Stimulated activated CD4-positive, alpha-beta T cell treated with anti-CD3 and anti-CD28 coated beads, Interleukin-4, amount 100 ng/mL, for 4 hours (primary cell): ENCODE data around the gene SLC2A11.
"Not testable (repeated sequence)": the region's sequence is repeated elsewhere in the genome, so short reads cannot be mapped to it uniquely, and the experiment has no call there.

Experiments used
- DNase-seq, 2 experiments: peaks; one replicate each; pipeline ENCODE4 v3.0.0-alpha.2; 2020

SLC2A11 gene

GRCh38 chr22:23847991-23848864 is 9.4 kb upstream of the SLC2A11 start:
- DNase-seq: no peak

DNA sequence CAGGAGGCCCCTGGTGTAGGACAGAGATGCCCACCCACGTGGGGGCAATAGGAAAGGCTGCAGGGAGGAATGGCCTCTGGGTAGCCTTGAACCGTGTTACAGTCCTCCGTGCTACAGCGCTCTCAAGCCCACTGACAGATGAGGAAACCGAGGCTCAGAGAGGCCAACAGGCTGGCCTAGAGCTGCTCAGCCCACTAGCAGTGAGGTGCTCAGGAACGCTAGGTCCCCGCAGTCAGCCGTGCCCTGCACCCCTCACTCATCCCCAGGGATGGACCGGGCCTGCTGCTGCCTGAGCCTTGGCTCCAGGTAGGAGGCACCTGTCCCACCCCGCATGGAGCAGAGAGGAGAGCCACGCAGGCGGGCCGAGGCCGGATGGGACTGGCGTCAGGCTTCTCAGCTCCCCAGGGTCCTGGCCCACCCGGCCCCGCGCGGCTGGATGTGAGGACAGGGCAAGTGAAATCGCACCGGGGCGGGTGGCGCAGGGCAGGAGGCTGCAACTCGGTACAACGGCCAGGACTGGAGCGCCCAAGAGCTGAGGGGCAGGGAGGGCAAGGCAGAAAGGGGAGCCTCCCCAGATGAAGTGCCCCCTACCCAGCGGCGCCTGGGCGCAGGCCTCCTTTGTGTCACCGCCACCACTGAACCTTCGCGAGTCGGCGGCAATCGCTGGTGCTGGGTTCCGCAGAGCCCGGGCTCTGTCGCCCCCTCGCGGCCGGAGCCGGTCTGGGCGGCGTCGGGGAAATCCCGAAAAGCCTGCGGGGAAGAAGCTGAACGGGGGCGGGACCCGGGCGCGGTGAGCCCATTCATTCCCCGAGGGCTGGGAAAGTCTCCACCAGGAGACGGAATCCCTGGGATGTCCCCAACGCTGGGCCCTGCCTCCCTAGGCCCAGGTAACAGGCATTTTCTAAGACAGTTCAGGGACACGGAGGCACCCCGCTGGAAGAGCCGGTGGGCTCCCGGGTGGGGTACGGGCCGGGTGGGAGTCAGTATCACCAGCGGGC is 8.4 kb upstream of the SLC2A11 start:
- DNase-seq: peak; percentile 77 to 90

DNA sequence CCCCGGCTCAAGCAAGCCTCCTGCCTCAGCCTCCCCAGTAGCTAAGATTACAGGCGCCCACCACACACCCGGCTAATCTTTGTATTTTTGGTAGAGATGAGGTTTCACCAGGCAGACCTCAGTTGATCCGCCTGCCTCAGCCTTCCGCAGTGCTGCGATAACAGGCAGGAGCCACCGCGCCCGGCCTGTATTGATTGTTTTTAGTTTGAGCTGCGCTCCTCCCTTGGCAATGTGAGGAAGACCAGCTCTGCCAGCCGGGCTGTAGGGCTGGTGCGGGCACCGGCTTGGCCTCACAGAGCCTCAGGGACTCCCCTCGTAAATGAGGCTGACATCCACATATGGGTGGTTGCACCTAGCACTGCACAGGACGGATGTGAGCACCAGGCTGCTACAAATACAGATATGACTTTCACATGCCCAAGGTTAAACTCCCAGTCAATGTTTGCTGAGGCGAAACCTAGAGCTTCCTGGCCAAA is 7.5 kb upstream of the SLC2A11 start:
- no peak for DNase-seq

DNA sequence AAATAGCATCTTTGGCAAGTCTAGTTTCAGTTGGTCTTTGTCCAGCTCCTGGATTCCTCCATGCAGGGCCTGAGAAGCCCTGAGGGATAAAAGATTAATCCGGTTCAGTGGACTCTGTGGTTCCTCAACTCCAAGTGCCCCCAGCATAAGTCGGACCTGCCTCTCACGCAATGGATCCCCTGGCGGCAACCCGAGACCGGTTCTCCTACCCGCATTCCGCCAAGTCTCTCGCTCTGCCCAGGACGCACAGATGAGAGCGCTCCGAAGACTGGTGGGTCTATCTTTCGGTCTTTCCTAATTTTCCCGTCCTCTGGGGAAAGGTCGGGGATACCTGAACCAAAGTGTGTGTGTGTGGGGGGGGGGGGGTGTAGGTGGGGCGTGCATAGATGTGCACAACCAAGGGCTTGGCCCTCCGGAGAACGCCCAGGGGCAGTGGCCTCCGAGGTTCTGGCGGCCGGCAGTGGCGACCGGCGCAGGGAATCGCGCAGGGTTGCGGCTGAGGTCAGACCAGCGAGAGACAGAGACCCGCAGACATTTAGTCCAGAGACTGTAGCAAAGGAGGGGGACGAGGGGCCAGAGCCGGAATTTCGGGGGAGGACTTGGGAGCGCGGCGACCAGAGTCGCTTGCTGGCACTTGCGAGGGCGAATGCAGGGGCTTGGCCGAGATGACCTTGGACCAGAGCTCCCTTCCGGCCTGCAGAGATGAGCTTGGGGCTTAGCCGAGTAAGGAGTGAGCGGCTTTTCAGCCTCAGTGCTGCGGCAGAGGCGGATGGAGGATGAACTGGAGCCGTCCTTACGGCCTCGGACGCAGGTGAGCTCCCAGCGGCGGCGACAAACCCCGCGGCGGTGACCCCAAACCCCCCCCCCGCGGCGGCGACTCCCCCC is 712 bp upstream of the SLC2A11 start:
- DNase-seq: no peak

GRCh38 chr22:23858484-23858815 is 775 bp downstream of the SLC2A11 start:
- no peak for DNase-seq

GRCh38 chr22:23859201-23859600 is 1.5 kb downstream of the SLC2A11 start:
- no peak for DNase-seq

DNA sequence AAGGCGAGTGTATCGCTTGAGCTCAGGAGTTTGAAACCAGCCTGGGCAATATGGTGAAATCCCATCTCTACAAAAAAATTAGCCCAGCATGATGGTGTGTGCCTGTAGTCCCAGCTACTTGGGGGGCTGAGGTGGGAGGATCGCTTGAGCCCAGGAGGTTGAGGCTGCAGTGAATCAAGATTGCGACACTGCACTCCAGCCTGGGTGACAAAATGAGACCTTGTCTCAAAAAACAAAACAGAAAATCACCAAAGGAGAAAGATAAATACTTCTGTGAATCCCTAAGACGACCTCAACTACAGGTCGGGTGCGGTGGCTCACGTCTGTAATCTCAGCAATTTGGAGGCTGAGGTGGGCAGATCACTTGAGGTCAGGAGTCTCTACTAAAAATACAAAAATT is 2.5 kb downstream of the SLC2A11 start:
- not testable (repeated sequence) for DNase-seq

DNA sequence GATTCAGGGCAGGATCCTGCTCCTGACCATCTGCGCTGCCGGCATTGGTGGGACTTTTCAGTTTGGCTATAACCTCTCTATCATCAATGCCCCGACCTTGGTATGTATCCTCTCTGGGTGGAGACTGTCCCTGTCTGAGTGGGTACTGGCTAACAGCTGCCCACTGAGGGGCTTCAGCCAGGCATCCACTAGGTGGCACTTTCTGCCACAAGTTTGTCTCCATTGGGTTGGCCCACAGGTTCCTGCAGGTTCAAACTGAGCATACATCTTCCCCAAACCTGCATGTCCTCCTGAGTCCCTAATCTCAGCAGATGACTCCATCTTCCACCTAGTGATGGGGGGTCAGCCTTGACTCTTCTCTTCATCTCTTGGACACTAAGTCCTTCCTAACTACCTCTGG is 4.4 kb downstream of the SLC2A11 start:
- DNase-seq: no peak

- not testable (repeated sequence) for DNase-seq
Observed at GRCh38 chr22:23864499-23865154, 7.0 kb downstream of the SLC2A11 start.

DNA sequence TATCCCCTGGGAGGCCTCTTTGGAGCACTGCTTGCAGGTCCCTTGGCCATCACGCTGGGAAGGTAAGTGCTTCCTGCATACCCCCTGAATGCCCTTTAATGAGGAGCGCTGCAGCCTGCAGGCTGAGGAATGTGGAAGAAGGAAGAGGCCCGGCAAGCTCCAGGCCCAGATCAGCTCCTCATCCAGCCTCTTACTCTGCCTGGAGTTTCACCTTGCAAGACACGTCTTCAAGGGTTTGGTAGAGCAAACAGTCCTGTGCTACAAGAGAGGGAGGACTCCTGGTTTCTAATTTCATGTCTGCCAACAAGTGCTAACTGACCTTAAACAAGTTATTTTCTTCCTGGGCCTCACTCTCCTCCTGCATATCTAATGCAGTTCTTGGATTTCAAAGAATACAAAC is 10.9 kb downstream of the SLC2A11 start:
- DNase-seq: no peak

- no peak for DNase-seq
Observed at GRCh38 chr22:23874871-23875270, 17.2 kb downstream of the SLC2A11 start.

DNA sequence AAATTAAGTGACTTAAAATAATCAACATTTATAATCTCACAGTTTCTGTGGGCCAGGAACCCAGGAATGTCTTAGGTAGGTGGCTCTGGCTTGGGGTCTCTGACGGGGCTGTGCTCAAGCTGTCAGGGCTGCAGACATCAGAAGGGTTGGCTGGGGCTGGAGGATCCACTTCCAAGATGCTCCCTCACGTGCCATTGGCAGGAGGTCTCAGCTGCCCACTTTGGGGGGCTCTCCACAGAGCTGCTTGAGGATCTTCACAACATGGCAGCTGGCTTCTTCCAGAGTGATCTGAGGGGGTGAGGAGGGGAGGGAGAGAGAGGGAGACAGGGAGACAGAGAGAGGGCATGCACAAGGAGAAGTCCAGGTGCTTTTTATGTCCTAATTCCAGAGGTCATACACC is 18.1 kb downstream of the SLC2A11 start:
- no peak for DNase-seq

DNA sequence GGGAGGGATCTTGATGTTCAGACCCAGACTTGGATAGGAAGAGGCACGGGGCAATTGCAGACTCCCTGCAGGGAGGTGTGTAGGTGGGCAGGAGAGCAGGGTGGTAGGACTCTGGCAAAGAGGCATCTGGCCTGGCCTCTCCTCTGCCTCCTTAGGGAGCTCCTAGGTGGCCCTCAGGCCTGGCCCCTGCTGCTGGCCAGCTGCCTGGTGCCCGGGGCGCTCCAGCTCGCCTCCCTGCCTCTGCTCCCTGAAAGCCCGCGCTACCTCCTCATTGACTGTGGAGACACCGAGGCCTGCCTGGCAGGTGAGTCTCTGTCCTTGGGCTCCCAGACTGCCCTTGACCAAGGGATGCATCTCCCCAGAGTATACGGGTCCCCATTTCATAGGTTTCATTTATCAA is 19.9 kb downstream of the SLC2A11 start:
- no peak for DNase-seq

DNA sequence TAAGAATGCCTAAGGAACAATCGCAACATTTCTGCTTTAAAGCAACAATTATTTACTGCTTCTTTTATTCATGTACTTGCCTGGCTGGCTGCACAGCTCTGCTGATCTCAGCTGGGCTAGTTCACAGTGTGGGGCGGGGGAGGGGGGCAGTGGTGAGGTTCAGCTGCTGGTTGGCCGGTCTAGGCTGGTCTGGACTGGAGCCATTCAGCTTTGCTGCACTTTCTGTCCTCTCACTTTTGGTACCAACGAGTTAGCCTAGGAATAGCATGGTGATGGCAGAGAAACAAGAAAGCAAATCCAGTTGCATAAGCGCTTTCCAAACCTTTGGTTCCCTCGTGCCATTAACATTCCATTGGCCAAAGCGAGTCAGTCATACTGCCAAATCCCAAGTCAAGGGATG is 20.5 kb downstream of the SLC2A11 start:
- no peak for DNase-seq

GRCh38 chr22:23882370-23882769 is 24.7 kb downstream of the SLC2A11 start:
- DNase-seq: no peak

DNA sequence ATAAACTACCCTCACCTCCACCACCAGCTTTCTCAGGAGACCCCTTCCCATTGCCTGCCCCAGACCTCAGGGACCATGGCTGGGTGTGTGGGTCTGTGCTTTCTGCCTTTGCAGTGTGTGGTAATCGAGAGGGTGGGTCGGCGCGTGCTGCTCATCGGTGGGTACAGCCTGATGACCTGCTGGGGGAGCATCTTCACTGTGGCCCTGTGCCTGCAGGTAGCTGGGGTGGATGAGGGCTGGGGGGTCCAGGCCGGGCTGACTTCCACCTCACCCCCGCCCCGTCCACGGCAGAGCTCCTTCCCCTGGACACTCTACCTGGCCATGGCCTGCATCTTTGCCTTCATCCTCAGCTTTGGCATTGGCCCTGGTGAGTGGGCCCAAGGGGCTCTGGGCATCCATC is 26.0 kb downstream of the SLC2A11 start:
- no peak for DNase-seq

- DNase-seq: no peak
Observed at GRCh38 chr22:23884140-23884539, 26.5 kb downstream of the SLC2A11 start.

GRCh38 chr22:23888615-23889401 is 31.1 kb downstream of the SLC2A11 start:
- DNase-seq: no peak

- no peak for DNase-seq
Observed at GRCh38 chr22:23889620-23890019, 31.9 kb downstream of the SLC2A11 start.

GRCh38 chr22:23891726-23892125 is 34.1 kb downstream of the SLC2A11 start:
- DNase-seq: no peak

DNA sequence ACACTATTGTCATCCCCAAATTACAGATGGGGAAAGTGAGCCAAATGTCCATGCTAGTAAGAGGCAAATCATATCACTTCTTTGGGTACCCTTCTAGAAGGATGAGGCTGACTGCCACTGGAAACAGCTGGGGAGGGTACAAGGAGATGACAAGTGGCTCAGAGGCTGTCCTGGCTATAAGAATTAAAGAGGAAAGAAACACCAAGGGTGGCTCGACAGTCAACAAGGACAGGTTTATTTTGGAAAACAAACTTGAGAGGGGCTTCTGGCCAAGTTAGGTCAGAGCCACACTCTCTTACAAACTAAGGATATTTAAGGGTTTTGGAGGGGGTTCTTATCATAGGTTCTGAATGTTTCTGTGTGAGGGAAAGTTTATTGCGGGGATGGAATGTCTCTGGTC is 34.5 kb downstream of the SLC2A11 start:
- DNase-seq: no peak
